Vagina (tissue), 2 donors: Measurements from ENCODE around the gene ZMIZ1. TPM values are rescaled to one million over a fixed set of nuclear protein-coding genes. Genes with fewer than 3 reads are reported as not detected.

Source experiments
- DNase-seq, 2 donors: peaks; one replicate each; pipeline ENCODE4 v3.0.0-alpha.2; 2017; ENCODE audit errors: extremely low spot score in 2 of 2
- H3K27ac ChIP-seq: fragments of 200-600 bp; sonication (generic); one replicate; pipeline ENCODE4 v1.5.1; 2019
- H3K27me3 ChIP-seq: fragments of 200-600 bp; sonication (generic); one replicate; pipeline ENCODE4 v1.5.1; 2019
- H3K36me3 ChIP-seq, 2 donors: fragments of 200-600 bp; sonication (generic); one replicate each; pipeline ENCODE4 v1.5.1; 2017 to 2019
- H3K4me1 ChIP-seq: fragments of 200-600 bp; sonication (generic); one replicate; pipeline ENCODE4 v1.5.1; 2019
- H3K4me3 ChIP-seq, 2 donors: fragments of 200-600 bp; sonication (generic); 1 replicate in 1 of 2; 2 replicates in 1 of 2; pipeline ENCODE4 v1.5.1; 2016 to 2019
- H3K9me3 ChIP-seq: fragments of 200-600 bp; sonication (generic); one replicate; pipeline ENCODE4 v1.5.1; 2019
- CTCF ChIP-seq, 3 experiments: fragments of 450-650 bp in 2 of 3; fragments of 200-600 bp in 1 of 3; sonication (generic) in 1 of 3; IDR thresholded peaks; one replicate each; pipeline ENCODE4 v1.5.1; 2017 to 2019; ENCODE audit warnings: antibody characterized with exemption in 3 of 3, mild to moderate bottlenecking in 2 of 3, moderate library complexity in 2 of 3
- POLR2A ChIP-seq, 2 donors: fragments of 450-650 bp; IDR thresholded peaks; one replicate each; pipeline ENCODE4 v1.6.1; 2017; ENCODE audit warnings: antibody characterized with exemption in 2 of 2, mild to moderate bottlenecking in 2 of 2, moderate library complexity in 2 of 2
- POLR2AphosphoS5 ChIP-seq, 2 donors: sonication (generic); formaldehyde crosslinking; IDR thresholded peaks; one replicate each; pipeline ENCODE4 v1.9.0; 2017; ENCODE audit warnings: antibody characterized with exemption in 2 of 2, mild to moderate bottlenecking in 2 of 2, low read depth in 1 of 2; ENCODE audit not compliant: insufficient read depth in 1 of 2
- intact Hi-C: fragments of 100-400 bp; cut with DNase I; formaldehyde crosslinking; loops from one replicate; pipeline ENCODE4 v1.15.1; 2023
- total RNA-seq: library from RNA; depleted of rRNA; stranded (reverse); fragments of >200 nt; gene quantifications from one replicate; pipeline ENCODE4 v1.2.3, GENCODE V29; 2016

The ZMIZ1 gene
- total RNA-seq, 1 donor from 2014 or later, result 61.4 TPM

- Histone ChIP-seq H3K27ac (no peak overlapping the region), H3K9me3 (no peaks in the 10 kb centered on the region), H3K36me3 (no peaks in the 10 kb centered on the region), H3K4me3 (no peak overlapping the region), H3K4me1 (peaks cover 23% of the 10 kb centered on the region), H3K27me3 (no peaks in the 10 kb centered on the region)
- no peak for DNase-seq
- intact Hi-C loops, result no loop called here
- no peak for TF ChIP-seq POLR2AphosphoS5 (IDR thresholded peaks at IDR 0.05; ENCODE audit: insufficient read depth in 1 of 2, low read depth in 1 of 2)
- TF ChIP-seq CTCF (IDR thresholded peaks at IDR 0.05), result no peak
- no peak for TF ChIP-seq POLR2A (IDR thresholded peaks at IDR 0.05)
These were observed 17.0 kb upstream of the ZMIZ1 start for GRCh38 chr10:79051766-79052165.

- intact Hi-C loops, result no loop called here
- H3K27me3 ChIP-seq, result no peaks in the 10 kb centered on the region
- peaks cover 16% of the 10 kb centered on the region for H3K4me1 ChIP-seq
- DNase-seq, result no peak
- no peaks in the 10 kb centered on the region for H3K9me3 ChIP-seq
- no peak overlapping the region for H3K27ac ChIP-seq
- H3K4me3 ChIP-seq, result no peak overlapping the region
- no peaks in the 10 kb centered on the region for H3K36me3 ChIP-seq
- TF ChIP-seq CTCF (IDR thresholded peaks at IDR 0.05) (peak in 1 of 3 experiments; percentile 13), POLR2AphosphoS5 (IDR thresholded peaks at IDR 0.05; ENCODE audit: insufficient read depth in 1 of 2, low read depth in 1 of 2) (no peak)
These were observed 16.3 kb upstream of the ZMIZ1 start for GRCh38 chr10:79052291-79053080.

- peaks cover 10% of the 10 kb centered on the region for H3K4me1 ChIP-seq
- no peaks in the 10 kb centered on the region for H3K27me3 ChIP-seq
- H3K27ac ChIP-seq, result no peak overlapping the region
- intact Hi-C loops, result no loop called here
- no peaks in the 10 kb centered on the region for H3K36me3 ChIP-seq
- no peaks in the 10 kb centered on the region for H3K9me3 ChIP-seq
- H3K4me3 ChIP-seq, result no peak overlapping the region
- TF ChIP-seq POLR2A (IDR thresholded peaks at IDR 0.05) (no peak), CTCF (IDR thresholded peaks at IDR 0.05) (no peak), POLR2AphosphoS5 (IDR thresholded peaks at IDR 0.05; ENCODE audit: insufficient read depth in 1 of 2, low read depth in 1 of 2) (no peak)
- DNase-seq, result no peak
These were observed 15.7 kb upstream of the ZMIZ1 start for GRCh38 chr10:79053081-79053434.

GRCh38 chr10:79053481-79054202, 15.1 kb upstream of the ZMIZ1 start:
- intact Hi-C loops, result no loop called here
- Histone ChIP-seq H3K27ac (no peak overlapping the region), H3K4me1 (peaks cover 4% of the 10 kb centered on the region), H3K9me3 (no peaks in the 10 kb centered on the region), H3K4me3 (no peak overlapping the region), H3K27me3 (no peaks in the 10 kb centered on the region), H3K36me3 (no peaks in the 10 kb centered on the region)
- DNase-seq, result no peak
- no peak for TF ChIP-seq CTCF (IDR thresholded peaks at IDR 0.05)
- no peak for TF ChIP-seq POLR2AphosphoS5 (IDR thresholded peaks at IDR 0.05; ENCODE audit: insufficient read depth in 1 of 2, low read depth in 1 of 2)
- TF ChIP-seq POLR2A (IDR thresholded peaks at IDR 0.05), result no peak
